Liver (tissue), 9 donors: ENCODE measurements around the gene IFT74. TPM values are rescaled to one million over a fixed set of nuclear protein-coding genes. Genes with fewer than 3 reads are reported as not detected.

Experiments
- DNase-seq: peaks from one replicate; pipeline ENCODE4 v3.0.0-alpha.2; 2017; ENCODE audit warnings: low spot score
- H3K27ac ChIP-seq, 2 donors: one replicate each; pipeline ENCODE4 v1.7.0; 2013; ENCODE audit warnings: inconsistent platforms in 2 of 2, low read length in 2 of 2, control low read depth in 1 of 2, low read depth in 1 of 2, mild to moderate bottlenecking in 1 of 2
- H3K27me3 ChIP-seq, 4 donors: one replicate each; pipeline versions ENCODE4 v1.6.1 to v1.7.0; 2013; ENCODE audit warnings: low read length in 3 of 4, inconsistent platforms in 1 of 4, mild to moderate bottlenecking in 1 of 4, moderate library complexity in 1 of 4; ENCODE audit not compliant: control insufficient read depth in 4 of 4, insufficient read depth in 4 of 4
- H3K36me3 ChIP-seq, 4 donors: one replicate each; pipeline versions ENCODE4 v1.6.1 to v1.7.0; 2013; ENCODE audit warnings: low read length in 3 of 4, mild to moderate bottlenecking in 3 of 4, low read depth in 1 of 4, moderate library complexity in 1 of 4; ENCODE audit not compliant: control insufficient read depth in 4 of 4, insufficient read depth in 3 of 4
- H3K4me1 ChIP-seq, 4 donors: one replicate each; pipeline versions ENCODE4 v1.6.1 to v1.7.0; 2013; ENCODE audit warnings: low read length in 3 of 4, mild to moderate bottlenecking in 3 of 4, moderate library complexity in 1 of 4; ENCODE audit not compliant: control insufficient read depth in 4 of 4, insufficient read depth in 4 of 4
- H3K4me3 ChIP-seq, 3 donors: one replicate each; pipeline versions ENCODE4 v1.6.1 to v1.7.0; 2013; ENCODE audit warnings: low read length in 3 of 3, control low read depth in 1 of 3, low read depth in 1 of 3, mild to moderate bottlenecking in 1 of 3
- H3K9ac ChIP-seq, 2 donors: one replicate each; pipeline ENCODE4 v1.7.0; 2013; ENCODE audit warnings: low read length in 2 of 2, mild to moderate bottlenecking in 2 of 2, moderate library complexity in 2 of 2, control low read depth in 1 of 2, low read depth in 1 of 2
- H3K9me3 ChIP-seq, 4 donors: one replicate each; pipeline versions ENCODE4 v1.6.1 to v1.7.0; 2013; ENCODE audit warnings: low read length in 3 of 4; ENCODE audit not compliant: control insufficient read depth in 4 of 4
- EGR1 ChIP-seq, 2 donors: IDR thresholded peaks; 2 replicates each; pipeline ENCODE4 v1.6.1; 2016 to 2018; ENCODE audit warnings: antibody characterized with exemption in 2 of 2, low read depth in 2 of 2
- GABPA ChIP-seq, 2 donors: IDR thresholded peaks in 1 of 2; conservative IDR thresholded peaks in 1 of 2; 2 replicates each; pipeline ENCODE4 v1.6.1; 2016; ENCODE audit warnings: antibody characterized with exemption in 2 of 2, mild to moderate bottlenecking in 1 of 2, moderate library complexity in 1 of 2
- HNF4A ChIP-seq, 2 donors: conservative IDR thresholded peaks; 2 replicates each; pipeline ENCODE4 v1.6.1; 2016; ENCODE audit warnings: antibody characterized with exemption in 2 of 2, mild to moderate bottlenecking in 2 of 2
- HNF4G ChIP-seq: IDR thresholded peaks from 2 replicates; pipeline ENCODE4 v1.6.1; 2016; ENCODE audit warnings: antibody characterized with exemption
- RAD21 ChIP-seq, 2 donors: IDR thresholded peaks; 2 replicates each; pipeline ENCODE4 v1.6.1; 2016; ENCODE audit warnings: antibody characterized with exemption in 2 of 2, mild to moderate bottlenecking in 2 of 2
- RXRA ChIP-seq, 2 donors: IDR thresholded peaks; 2 replicates each; pipeline ENCODE4 v1.6.1; 2017 to 2018; ENCODE audit warnings: antibody characterized with exemption in 2 of 2, mild to moderate bottlenecking in 1 of 2
- SP1 ChIP-seq: IDR thresholded peaks from 2 replicates; pipeline ENCODE4 v1.6.1; 2018; ENCODE audit warnings: antibody characterized with exemption, mild to moderate bottlenecking
- TAF1 ChIP-seq: conservative IDR thresholded peaks from 2 replicates; pipeline ENCODE4 v1.6.1; 2016; ENCODE audit warnings: antibody characterized with exemption, mild to moderate bottlenecking
- WGBS: extraction: QIAGEN DNeasy Blood & Tissue Kit; methylation state at CpG from one replicate; pipeline ENCODE4 v1.1.7; 2013; 5-methylcytosine and 5-hydroxymethylcytosine counted together
- polyA plus RNA-seq, 2 donors: library from polyadenylated mRNA; stranded (reverse) in 1 of 2; unstranded in 1 of 2; fragments of 200-250 nt in 1 of 2; fragments of >200 nt in 1 of 2; fragmentation: Nextera tagmentation in 1 of 2; extraction: Ambion mirVana in 1 of 2; gene quantifications; one replicate each; pipeline versions ENCODE4 v1.2.1 to v1.2.3, GENCODE V29; 2013 to 2015
- total RNA-seq, 2 donors: library from RNA; depleted of rRNA; stranded (reverse); fragments of >200 nt; gene quantifications; one replicate each; pipeline ENCODE4 v1.2.3, GENCODE V29; 2014
- TF ChIP-seq, protein P1 (sequence below): fragments of 150-350 bp; IDR thresholded peaks from 2 replicates; pipeline ENCODE4 v1.5.1; 2017; ENCODE audit warnings: improper control_type of control experiment, low read depth, low read length; ENCODE audit not compliant: missing input control
- TF ChIP-seq, protein P2 (sequence below): IDR thresholded peaks from 2 replicates; pipeline ENCODE4 v1.6.1; 2016; ENCODE audit warnings: antibody characterized with exemption, mild to moderate bottlenecking
- donor health status: healthy.
- donor health status: healthy.
- donor health status: healthy.
- donor health status: healthy.
- donor health status: healthy.

Gene IFT74
- total and polyA plus RNA-seq, 4 donors: 4.9 to 10.5 (median 7.4) TPM

DNA sequence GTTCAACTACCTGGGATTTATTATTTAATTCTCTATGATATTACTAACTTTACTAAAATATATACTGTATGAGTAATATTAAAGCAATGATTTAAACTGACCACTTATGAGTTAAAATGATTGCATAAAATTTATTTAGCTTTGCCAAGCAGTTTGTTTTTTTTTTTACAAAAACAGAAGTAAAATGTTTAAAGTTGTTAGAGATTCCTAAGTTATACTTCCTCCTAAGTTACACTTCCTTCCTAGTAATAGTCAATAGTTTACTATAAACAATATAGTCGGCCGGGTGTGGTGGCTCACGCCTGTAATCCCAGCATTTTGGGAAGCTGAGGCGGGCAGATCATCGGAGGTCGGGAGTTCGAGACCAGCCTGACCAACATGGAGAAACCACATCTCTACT, 73.0 kb downstream of the IFT74 start:
- H3K4me3 ChIP-seq: no peak overlapping the region
- TF ChIP-seq GABPA (IDR thresholded peaks at IDR 0.05 in 1 of 2, conservative IDR thresholded peaks at IDR 0.05 in 1 of 2) (no peak), HNF4G (no peak), EGR1 (IDR thresholded peaks at IDR 0.05; ENCODE audit: low read depth in 2 of 2) (no peak), RAD21 (IDR thresholded peaks at IDR 0.05) (no peak)
- no peaks in the 10 kb centered on the region for H3K27me3 ChIP-seq
- H3K9me3 ChIP-seq: no peaks in the 10 kb centered on the region
- H3K36me3 ChIP-seq: peaks cover 2 to 5% (median 3%) of the 10 kb centered on the region in 4 donors
- H3K9ac ChIP-seq: no peak overlapping the region
- no peak overlapping the region for H3K27ac ChIP-seq
- 89% methylated on average over 7 of the region's 7 CpGs for WGBS
- no peak for DNase-seq
- no peaks in the 10 kb centered on the region for H3K4me1 ChIP-seq

DNA sequence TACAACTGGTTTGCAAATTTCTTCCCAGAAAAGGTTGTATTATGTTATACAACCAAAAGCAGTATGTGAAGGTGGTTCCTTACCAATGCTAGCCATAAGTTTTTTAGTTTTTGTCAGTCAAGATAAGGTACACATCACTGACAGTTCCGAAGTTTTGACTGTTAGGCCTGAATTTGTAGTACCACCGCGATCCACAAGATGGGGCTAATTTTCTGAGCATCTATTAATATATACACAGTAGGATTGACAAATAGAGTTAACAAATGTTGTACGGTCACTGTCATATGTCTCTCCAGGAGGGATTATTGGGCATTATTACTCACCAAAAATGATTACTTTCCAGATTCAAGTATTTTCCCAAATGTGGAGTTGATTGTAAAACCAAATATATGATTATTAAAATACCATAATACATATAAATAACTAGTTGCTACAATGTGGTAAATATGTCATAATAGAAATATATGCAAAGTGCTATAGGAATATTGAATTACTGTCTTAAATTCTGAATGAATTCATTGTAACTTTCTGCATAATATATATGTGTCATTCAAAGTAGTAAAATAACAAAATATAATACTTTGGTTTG, 77.7 kb downstream of the IFT74 start:
- WGBS: 10% methylated on average over 4 of the region's 4 CpGs
- Histone ChIP-seq H3K36me3 (peaks cover 0 to 3% (median 1%) of the 10 kb centered on the region in 4 donors), H3K4me1 (peaks cover 0 to 7% (median 0%) of the 10 kb centered on the region in 4 donors), H3K9ac (no peak overlapping the region), H3K4me3 (no peak overlapping the region), H3K27ac (no peak overlapping the region), H3K27me3 (no peaks in the 10 kb centered on the region), H3K9me3 (no peaks in the 10 kb centered on the region)
- TF ChIP-seq SP1 (no peak), RAD21 (IDR thresholded peaks at IDR 0.05) (peak; percentile 76 to 87), HNF4A (conservative IDR thresholded peaks at IDR 0.05) (no peak), RXRA (IDR thresholded peaks at IDR 0.05) (no peak), TAF1 (no peak)
- TF ChIP-seq, protein P1, sequence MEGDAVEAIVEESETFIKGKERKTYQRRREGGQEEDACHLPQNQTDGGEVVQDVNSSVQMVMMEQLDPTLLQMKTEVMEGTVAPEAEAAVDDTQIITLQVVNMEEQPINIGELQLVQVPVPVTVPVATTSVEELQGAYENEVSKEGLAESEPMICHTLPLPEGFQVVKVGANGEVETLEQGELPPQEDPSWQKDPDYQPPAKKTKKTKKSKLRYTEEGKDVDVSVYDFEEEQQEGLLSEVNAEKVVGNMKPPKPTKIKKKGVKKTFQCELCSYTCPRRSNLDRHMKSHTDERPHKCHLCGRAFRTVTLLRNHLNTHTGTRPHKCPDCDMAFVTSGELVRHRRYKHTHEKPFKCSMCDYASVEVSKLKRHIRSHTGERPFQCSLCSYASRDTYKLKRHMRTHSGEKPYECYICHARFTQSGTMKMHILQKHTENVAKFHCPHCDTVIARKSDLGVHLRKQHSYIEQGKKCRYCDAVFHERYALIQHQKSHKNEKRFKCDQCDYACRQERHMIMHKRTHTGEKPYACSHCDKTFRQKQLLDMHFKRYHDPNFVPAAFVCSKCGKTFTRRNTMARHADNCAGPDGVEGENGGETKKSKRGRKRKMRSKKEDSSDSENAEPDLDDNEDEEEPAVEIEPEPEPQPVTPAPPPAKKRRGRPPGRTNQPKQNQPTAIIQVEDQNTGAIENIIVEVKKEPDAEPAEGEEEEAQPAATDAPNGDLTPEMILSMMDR: peak; percentile 79
- TF ChIP-seq, protein P2, sequence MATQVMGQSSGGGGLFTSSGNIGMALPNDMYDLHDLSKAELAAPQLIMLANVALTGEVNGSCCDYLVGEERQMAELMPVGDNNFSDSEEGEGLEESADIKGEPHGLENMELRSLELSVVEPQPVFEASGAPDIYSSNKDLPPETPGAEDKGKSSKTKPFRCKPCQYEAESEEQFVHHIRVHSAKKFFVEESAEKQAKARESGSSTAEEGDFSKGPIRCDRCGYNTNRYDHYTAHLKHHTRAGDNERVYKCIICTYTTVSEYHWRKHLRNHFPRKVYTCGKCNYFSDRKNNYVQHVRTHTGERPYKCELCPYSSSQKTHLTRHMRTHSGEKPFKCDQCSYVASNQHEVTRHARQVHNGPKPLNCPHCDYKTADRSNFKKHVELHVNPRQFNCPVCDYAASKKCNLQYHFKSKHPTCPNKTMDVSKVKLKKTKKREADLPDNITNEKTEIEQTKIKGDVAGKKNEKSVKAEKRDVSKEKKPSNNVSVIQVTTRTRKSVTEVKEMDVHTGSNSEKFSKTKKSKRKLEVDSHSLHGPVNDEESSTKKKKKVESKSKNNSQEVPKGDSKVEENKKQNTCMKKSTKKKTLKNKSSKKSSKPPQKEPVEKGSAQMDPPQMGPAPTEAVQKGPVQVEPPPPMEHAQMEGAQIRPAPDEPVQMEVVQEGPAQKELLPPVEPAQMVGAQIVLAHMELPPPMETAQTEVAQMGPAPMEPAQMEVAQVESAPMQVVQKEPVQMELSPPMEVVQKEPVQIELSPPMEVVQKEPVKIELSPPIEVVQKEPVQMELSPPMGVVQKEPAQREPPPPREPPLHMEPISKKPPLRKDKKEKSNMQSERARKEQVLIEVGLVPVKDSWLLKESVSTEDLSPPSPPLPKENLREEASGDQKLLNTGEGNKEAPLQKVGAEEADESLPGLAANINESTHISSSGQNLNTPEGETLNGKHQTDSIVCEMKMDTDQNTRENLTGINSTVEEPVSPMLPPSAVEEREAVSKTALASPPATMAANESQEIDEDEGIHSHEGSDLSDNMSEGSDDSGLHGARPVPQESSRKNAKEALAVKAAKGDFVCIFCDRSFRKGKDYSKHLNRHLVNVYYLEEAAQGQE: no peak
- DNase-seq: peak; percentile 73

DNA sequence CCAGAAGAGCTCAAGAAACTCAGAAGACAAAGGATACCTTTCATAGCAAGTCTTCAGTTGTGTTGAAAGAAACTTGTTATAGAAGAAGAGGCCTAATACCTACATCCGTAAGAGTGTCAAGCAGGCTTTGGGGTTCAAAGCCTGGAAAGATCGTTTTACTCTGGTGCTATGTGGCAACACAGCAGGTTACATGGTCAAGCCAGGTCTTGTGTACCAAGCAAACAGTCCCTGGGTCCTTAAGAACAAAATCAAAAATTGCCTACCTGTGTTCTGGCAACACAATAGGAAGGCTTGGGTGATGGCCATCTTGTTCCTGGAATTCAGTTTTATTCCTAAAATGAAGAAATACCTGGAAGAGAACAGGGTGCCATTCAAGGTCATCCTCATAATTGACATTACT, 81.3 kb downstream of the IFT74 start:
- peaks cover 0 to 3% (median 0%) of the 10 kb centered on the region in 4 donors for H3K36me3 ChIP-seq
- no peaks in the 10 kb centered on the region for H3K27me3 ChIP-seq
- H3K4me1 ChIP-seq: peaks cover 0 to 7% (median 0%) of the 10 kb centered on the region in 4 donors
- H3K27ac ChIP-seq: no peak overlapping the region
- no peak overlapping the region for H3K9ac ChIP-seq
- H3K9me3 ChIP-seq: no peaks in the 10 kb centered on the region
- peak in 1 of 2 donors; percentile 37 for TF ChIP-seq RXRA (IDR thresholded peaks at IDR 0.05)
- TF ChIP-seq, protein P1: no peak
- no peak for DNase-seq
- 43% methylated on average over 2 of the region's 2 CpGs for WGBS
- H3K4me3 ChIP-seq: no peak overlapping the region
